ENCODE data around the gene TYMP.

The TYMP gene

GRCh38 chr22:50560034-50560433, 30.2 kb upstream of the TYMP start:
- H3K9me3 ChIP-seq (ENCODE audit: severe bottlenecking) = no peaks in the 10 kb centered on the region
- no peak for TF ChIP-seq CTCF (IDR thresholded peaks at IDR 0.05; ENCODE audit: low read depth, low read length)
- no peak overlapping the region for H3K27ac ChIP-seq
- no peaks in the 10 kb centered on the region for H3K36me3 ChIP-seq
- no peak overlapping the region for H3K4me3 ChIP-seq (ENCODE audit: low read depth, low read length)
- H3K27me3 ChIP-seq (ENCODE audit: insufficient read depth, low read depth, severe bottlenecking) = no peaks in the 10 kb centered on the region
- DNase-seq = no peak

GRCh38 chr22:50556703-50557102, 26.9 kb upstream of the TYMP start:
- Histone ChIP-seq H3K27ac (no peak overlapping the region), H3K9me3 (ENCODE audit: severe bottlenecking) (no peaks in the 10 kb centered on the region), H3K27me3 (ENCODE audit: insufficient read depth, low read depth, severe bottlenecking) (no peaks in the 10 kb centered on the region), H3K4me3 (ENCODE audit: low read depth, low read length) (no peak overlapping the region), H3K36me3 (no peaks in the 10 kb centered on the region)
- no peak for DNase-seq
- no peak for TF ChIP-seq CTCF (IDR thresholded peaks at IDR 0.05; ENCODE audit: low read depth, low read length)

DNA sequence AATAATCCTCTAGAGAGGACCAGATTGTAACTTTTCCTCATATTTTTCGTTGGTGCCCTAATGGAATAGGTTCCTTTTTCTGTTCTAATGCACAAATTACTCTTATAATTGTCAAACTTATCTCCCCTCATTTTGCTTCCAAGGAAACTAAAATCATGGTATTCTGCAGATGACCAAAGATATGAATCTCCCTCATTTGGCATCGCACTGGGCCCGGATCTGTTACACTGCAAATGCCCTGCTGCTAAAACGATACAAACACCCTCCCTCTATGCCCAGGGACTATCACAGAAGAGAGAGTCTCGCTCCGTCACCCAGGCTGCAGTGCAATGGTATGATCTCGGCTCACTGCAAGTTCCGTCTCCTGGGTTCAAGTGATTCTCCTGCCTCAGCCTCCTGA, 23.5 kb upstream of the TYMP start:
- no peak for DNase-seq
- no peak for TF ChIP-seq CTCF (IDR thresholded peaks at IDR 0.05; ENCODE audit: low read depth, low read length)
- H3K9me3 ChIP-seq (ENCODE audit: severe bottlenecking) = no peaks in the 10 kb centered on the region
- no peak overlapping the region for H3K27ac ChIP-seq
- H3K27me3 ChIP-seq (ENCODE audit: insufficient read depth, low read depth, severe bottlenecking) = no peaks in the 10 kb centered on the region
- H3K4me3 ChIP-seq (ENCODE audit: low read depth, low read length) = no peak overlapping the region
- no peaks in the 10 kb centered on the region for H3K36me3 ChIP-seq

DNA sequence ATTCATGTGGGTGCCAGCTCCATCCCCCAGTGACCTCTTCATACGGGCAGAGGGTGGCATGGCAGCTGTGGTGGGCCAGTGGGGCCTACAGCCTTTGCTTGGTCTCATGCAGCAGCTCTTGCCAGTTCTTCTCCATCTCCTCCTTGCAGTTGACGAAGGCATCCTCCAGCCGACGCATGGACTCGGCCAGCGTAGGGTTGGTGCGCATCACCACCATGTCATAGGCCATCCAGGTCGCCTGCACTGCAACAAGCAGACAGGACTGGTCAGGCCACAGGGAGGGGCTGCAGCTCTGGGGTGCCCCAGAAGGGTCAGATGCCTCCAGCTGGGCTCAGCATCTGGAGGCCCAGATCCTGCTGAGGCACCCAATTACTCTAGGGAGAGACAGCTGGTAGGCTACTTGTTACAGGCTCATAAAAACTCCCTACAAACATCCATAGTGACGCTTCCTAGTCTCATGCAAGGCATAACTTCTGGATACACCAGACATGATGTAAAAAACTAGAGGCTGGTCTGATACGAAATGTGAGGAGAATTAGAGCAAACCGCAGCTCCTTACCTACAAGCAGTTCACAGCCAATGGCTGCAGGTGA, 21.4 kb upstream of the TYMP start:
- Histone ChIP-seq H3K9me3 (ENCODE audit: severe bottlenecking) (no peaks in the 10 kb centered on the region), H3K27me3 (ENCODE audit: insufficient read depth, low read depth, severe bottlenecking) (no peaks in the 10 kb centered on the region), H3K4me3 (ENCODE audit: low read depth, low read length) (no peak overlapping the region), H3K36me3 (no peaks in the 10 kb centered on the region), H3K27ac (no peak overlapping the region)
- no peak for DNase-seq
- TF ChIP-seq CTCF (IDR thresholded peaks at IDR 0.05; ENCODE audit: low read depth, low read length) = no peak

- no peak overlapping the region for H3K27ac ChIP-seq
- H3K27me3 ChIP-seq (ENCODE audit: insufficient read depth, low read depth, severe bottlenecking) = no peaks in the 10 kb centered on the region
- H3K9me3 ChIP-seq (ENCODE audit: severe bottlenecking) = no peaks in the 10 kb centered on the region
- H3K4me3 ChIP-seq (ENCODE audit: low read depth, low read length) = no peak overlapping the region
- no peak for DNase-seq
- H3K36me3 ChIP-seq = no peaks in the 10 kb centered on the region
- TF ChIP-seq CTCF (IDR thresholded peaks at IDR 0.05; ENCODE audit: low read depth, low read length) = no peak
Observed at GRCh38 chr22:50550395-50550794, 20.6 kb upstream of the TYMP start.
